EL (cell line): Measurements from ENCODE around the gene TRIM2.
"Not testable (repeated sequence)": the region's sequence is repeated elsewhere in the genome, so short reads cannot be mapped to it uniquely, and the experiment has no call there.

ENCODE experiments used
- DNase-seq: peaks from one replicate; pipeline ENCODE4 v3.0.0-alpha.2; 2016

The TRIM2 gene

DNA sequence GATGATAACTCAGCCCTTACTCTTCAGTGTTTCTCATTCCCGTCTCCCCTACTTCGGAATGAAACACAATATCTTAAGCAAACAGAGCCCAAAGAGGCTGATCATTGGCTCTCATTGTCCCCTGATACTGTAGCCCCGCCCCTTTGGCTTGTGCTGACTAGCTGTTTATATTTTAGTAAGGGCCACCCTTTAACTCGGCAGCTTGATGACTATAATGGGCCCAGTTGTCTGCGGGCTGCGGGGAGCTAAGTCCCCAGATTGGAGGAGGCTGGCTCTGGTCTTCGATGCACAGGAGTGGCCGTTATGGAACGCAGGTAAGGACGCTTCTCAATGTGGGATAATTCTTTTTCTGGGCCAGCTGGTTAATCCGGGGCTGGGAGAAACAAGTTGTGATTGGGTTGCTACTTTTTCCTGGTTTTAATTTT lies at the start of gene TRIM2:
TSS of gene TRIM2 (plus strand) at position 197 of the 425 bp plus-strand sequence. CDS start at position 285, 88 bp downstream.
- DNase-seq, result no peak

DNA sequence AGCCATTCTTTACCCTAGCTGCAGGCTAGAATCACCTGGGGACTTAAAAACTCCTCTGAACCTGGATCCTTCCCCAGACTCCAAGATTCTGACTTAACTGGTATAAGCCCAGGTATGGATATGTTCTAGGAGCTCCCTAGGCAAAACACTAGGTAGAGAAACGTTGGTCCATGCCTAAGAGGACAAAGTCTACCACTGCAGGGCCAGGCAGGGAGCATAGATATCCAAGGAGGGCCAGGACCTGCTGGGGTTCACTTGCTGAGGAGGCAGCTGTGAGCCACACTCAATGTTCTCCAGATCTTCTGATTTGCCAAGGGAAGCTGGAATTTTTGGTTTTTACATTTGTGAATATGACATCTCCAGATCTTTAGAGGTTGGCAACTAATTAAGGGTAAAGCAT lies 48.6 kb upstream of the TRIM2 start:
- no peak for DNase-seq

- DNase-seq, result no peak
Observed at GRCh38 chr4:153156263-153156662, 48.0 kb upstream of the TRIM2 start.

DNA sequence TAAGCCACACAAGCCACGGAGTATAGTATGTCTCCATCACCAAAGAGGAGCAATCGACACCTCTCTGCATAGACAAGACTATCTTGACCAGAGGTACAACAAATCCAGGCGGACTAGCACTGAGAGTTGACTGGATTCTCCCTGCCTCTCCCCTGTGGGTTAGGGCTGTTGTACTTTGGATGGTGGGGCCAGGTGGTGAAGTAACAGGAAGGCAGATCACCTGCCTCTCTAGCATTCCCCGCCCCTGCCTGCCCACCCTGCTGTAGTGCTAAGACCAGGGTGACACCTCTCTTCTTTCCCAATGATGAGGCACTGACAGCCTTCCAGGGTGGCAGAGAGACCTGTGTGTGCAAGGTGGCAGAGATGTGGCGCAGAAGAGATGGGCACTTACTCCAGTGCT lies 47.5 kb upstream of the TRIM2 start:
- DNase-seq, result no peak

GRCh38 chr4:153159016-153159415 lies 45.2 kb upstream of the TRIM2 start:
- DNase-seq, result no peak

- DNase-seq, result peak; percentile 76
Observed at GRCh38 chr4:153159728-153160221, 44.5 kb upstream of the TRIM2 start.

GRCh38 chr4:153160821-153161220 lies 43.4 kb upstream of the TRIM2 start:
- no peak for DNase-seq

DNA sequence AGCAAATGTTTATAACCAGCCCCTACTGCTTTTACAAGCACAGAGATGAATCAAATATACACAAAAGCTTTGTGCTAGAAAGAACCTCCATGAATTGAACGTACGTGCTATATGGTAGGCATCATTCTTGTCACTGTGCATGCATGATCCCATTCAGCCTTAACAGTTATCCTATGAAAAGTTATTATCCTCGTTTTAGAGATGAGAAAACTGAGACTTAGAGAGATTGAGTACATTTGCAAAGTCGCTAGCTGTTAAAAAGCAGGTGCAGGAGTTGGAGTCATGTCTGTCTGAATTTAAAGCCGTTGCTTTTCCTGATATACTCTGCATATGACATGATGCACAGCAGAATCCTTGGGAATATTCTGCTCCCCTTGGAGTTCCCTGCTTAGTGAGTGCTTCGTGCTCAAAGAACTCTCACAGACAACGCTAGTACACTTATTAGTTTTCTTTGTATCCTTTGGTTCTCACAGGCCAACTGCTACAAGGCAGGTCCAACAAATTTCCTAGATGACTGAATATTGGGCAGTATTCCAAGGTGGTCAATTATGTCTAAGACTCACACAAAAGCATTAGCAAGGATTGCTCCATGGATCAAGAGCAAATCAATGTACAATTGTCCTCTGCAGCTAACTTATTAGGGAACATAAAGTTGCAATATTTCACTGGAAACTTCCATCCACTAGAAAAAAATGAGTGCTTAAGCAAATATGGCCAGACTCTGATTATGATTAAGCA lies 42.8 kb upstream of the TRIM2 start:
- no peak for DNase-seq

DNA sequence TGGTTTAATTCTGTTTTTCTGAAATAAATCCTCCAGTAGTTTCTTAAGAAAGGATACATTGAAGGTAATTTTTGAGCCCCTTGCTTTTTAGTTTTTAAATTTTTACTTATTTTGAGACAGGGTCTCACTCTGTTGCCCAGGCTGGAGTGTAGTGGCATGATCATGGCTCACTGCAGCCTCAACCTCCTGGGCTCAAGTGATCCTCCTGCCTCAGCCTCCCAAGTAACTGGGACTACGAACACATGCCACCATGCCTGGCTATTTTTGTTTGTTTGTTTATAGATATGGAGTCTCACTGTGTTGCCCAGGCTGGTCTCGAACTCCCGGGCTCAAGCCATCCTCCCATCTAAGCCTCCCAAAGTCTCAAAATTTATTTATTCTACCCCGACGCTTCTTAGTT lies 39.0 kb upstream of the TRIM2 start:
- not testable (repeated sequence) for DNase-seq

- DNase-seq, result no peak
Observed at GRCh38 chr4:153166716-153167501, 37.3 kb upstream of the TRIM2 start.

- DNase-seq, result no peak
Observed at GRCh38 chr4:153169776-153170175, 34.5 kb upstream of the TRIM2 start.

- DNase-seq, result no peak
Observed at GRCh38 chr4:153170407-153170806, 33.8 kb upstream of the TRIM2 start.

DNA sequence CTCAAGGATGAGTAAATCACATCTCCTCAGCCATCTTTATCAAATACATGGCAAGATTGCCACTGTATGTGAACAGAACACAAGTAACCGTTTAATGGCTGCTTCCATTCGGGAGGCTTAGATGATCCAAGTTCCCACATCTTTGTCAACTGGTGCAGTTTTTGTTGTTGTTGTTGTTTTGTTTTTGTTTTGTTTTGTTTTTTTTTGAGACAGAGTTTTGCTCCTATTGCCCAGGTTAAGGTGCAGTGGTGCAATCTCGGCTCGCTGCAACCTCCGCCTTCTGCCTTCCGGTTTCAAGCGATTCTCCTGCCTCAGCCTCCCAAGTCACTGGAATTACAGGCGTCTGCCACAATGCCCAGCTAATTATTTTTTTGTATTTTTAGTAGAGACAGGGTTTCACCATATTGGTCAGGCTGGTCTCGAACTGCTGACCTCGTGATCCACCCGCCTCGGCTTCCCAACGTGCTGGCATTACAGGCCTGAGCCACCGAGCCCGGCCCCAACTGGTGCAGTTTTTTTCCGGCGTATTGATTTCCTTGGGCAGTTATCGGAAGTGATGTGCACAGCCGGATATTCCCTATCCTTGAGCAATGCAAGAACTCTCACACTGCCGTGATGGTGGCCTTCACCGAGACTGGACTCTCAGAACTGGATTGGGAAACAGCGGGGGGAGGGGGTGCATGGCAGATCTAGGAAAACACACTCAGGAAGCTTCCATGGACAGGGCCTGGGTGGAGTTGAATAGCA lies 29.2 kb upstream of the TRIM2 start:
- no peak for DNase-seq

- no peak for DNase-seq
Observed at GRCh38 chr4:153176938-153177337, 27.3 kb upstream of the TRIM2 start.

GRCh38 chr4:153177841-153178240 lies 26.4 kb upstream of the TRIM2 start:
- no peak for DNase-seq

DNA sequence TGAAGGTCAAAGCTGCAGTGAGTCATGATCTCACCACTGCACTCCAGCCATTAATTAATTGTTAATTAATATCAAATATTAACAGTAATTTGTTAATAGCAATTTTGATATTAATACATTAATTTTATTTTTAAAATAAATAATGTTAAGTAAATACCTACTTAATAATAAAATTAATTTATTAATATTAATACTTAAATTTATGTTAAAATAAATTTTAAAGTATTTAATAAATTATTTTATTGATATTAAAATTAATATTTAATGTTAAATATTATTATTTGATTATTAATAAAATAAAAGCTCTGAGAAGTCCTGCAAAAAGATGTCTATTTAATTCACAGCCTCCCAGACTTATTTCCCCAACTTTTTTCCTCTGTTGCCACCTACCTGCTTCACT lies 25.1 kb upstream of the TRIM2 start:
- no peak for DNase-seq

- DNase-seq, result peak; percentile 31
Observed at GRCh38 chr4:153181293-153181692, 22.9 kb upstream of the TRIM2 start.

DNA sequence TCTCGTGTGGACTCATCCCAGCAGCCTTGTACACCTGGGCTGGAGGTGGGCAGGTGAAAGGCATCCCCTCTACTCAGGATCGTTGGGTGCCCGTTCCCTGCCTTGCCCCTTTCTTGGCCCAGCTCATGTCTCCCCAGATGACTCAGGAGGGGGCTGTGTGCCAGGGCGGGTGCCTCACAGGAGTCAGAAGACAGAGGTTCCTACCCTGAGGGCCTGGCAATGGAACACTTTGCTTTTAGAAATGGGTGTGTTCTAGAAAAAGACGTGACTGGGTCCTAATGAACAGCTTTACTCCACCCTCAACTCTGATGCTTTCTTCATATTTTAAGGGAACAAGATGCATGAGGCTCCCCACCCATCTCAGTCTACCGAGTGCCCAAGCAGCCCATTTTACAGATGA lies 22.5 kb upstream of the TRIM2 start:
- no peak for DNase-seq

DNA sequence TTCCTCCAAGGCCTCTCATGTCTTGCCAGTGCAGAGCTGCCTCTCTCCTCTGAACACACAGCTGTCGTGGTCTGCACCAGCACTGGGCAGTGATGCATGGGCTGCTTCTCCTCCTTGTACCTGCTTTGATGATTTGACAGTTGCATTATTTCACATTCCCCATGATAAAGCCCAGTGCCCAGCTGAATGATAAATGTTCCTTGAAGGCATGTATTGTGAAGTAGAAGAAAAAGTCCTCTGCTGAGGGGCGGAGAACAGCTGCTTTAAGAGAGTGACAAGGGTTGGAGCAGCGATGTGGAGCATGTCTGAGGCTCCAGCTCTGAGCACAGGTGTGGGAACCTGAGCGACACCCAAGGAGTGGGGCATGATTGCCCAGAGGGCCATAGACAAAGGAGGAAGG lies 21.1 kb upstream of the TRIM2 start:
- DNase-seq, result no peak

DNA sequence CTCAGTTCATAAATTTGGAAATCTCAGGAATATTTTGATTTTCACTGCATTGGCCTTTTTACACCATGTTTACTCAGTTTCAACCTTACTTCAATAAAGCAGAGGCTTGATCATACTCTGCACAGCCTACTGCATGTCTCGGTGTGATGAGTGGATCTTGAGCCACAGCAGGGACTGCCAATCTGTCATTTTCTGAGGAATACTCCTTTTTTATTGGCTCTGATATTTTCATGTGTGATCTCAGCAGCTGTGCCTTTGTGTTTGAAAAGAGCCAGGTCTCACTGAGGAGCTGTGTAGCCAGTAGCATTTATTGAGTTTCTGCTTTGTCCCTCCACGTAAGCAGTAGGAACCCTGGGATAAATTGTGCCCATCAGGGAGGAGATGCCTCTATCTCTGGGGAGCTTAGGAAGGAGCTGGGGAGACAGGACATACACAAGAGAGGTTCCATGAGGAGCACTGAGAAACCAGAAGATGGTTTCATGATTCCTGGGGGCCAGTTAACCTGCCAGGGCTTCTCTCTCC lies 18.9 kb upstream of the TRIM2 start:
- DNase-seq, result no peak

DNA sequence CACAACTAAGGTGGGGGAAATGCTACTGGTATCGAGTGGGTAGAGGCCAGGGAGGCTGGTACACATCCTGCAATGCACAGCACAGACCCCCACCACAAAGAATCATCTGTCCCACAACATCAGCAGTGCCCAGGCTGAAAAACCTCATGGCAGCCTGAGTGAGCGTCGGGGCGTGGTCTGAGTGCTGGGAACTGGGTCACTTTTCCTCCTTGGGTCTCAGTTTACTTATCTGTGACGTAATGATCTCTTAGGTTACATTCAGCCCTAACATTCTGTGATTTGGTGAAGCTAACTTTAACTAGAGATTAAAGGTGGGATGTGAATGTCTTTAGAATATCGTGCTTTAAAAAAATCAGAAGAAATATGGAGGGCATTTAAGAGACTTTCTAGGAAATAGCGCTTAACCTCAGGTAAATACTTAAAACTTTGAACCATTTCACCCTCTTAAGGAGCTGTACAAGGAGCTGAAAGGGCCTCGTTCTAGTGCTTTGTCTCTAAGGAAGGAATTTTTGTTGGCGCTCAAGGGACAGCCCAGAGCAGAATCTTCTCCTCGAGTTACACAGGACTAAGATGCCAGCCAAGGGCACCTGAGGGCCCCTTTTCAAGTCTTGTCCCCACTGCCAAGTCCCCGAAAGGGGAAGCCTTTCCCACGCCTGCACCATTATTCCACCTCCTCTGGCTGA lies 18.1 kb upstream of the TRIM2 start:
- DNase-seq, result no peak

DNA sequence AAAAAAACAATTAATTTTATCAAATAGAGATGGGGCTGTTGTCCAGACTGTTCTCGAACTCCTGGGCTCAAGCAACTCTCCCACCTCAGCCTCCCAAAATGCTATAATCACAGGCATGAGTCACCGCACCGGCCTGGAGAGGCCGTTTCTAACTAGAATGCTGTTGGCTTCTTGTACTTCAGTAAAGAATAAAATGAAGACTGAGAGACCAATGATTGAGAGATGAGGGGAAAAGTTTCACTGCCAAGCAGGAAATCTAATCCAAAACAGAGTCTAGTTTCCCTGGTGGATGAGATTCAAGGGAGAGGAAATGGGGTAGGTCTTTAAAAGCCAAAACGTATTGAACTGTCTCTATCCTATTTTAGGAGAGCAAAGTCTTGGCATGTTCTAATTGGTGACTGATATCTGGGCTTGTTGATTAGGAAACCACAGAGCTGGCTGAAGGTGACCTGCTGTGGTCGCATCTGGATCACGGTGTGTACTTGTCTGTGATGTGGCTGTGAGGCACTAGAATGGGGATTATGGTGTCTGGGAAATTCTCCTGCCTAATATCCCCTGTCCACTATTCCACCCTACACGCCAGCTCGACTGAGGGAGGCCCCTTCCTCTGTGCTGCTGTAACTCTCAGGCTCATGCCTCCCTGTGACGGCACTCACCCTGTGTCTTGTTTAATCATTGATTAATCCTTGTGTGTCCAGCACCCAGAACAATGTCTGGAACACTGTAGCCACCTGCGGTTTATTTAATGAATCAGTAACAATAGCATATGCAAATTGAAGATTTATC lies 15.0 kb upstream of the TRIM2 start:
- DNase-seq, result no peak
